ENCODE data around the gene PSMB9.
"Not testable (repeated sequence)": the region's sequence is repeated elsewhere in the genome, so short reads cannot be mapped to it uniquely, and the experiment has no call there.

The PSMB9 gene

GRCh38 chr6:32853541-32854375 is at the start of gene PSMB9, which contains the start of gene TAP1:
Gene PSMB9 (plus strand): TSS chr6:32854192. CDS start chr6:32854230, 38 bp downstream.
Gene TAP1 (minus strand): TSS chr6:32853704. CDS start chr6:32853636, 68 bp downstream.
- peak; percentile 89 for DNase-seq (ENCODE audit: low read depth)

GRCh38 chr6:32805404-32805803 is 48.6 kb upstream of the PSMB9 start:
- DNase-seq (ENCODE audit: low read depth) = not testable (repeated sequence)

GRCh38 chr6:32807020-32807580 is 46.9 kb upstream of the PSMB9 start:
- no peak for DNase-seq (ENCODE audit: low read depth)

GRCh38 chr6:32809171-32809570 is 44.8 kb upstream of the PSMB9 start:
- no peak for DNase-seq (ENCODE audit: low read depth)

- no peak for DNase-seq (ENCODE audit: low read depth)
Measured at GRCh38 chr6:32814145-32814544, 39.8 kb upstream of the PSMB9 start.

GRCh38 chr6:32815115-32815514 is 38.9 kb upstream of the PSMB9 start:
- DNase-seq (ENCODE audit: low read depth) = no peak

GRCh38 chr6:32815996-32816395 is 38.0 kb upstream of the PSMB9 start:
- DNase-seq (ENCODE audit: low read depth) = no peak

- DNase-seq (ENCODE audit: low read depth) = no peak
Measured at GRCh38 chr6:32816746-32817204, 37.2 kb upstream of the PSMB9 start, which contains the start of gene HLA-DOB. Gene HLA-DOB (minus strand): TSS chr6:32817002. CDS start chr6:32816951, 51 bp downstream.

GRCh38 chr6:32818867-32819266 is 35.1 kb upstream of the PSMB9 start:
- DNase-seq (ENCODE audit: low read depth) = no peak

- no peak for DNase-seq (ENCODE audit: low read depth)
Measured at GRCh38 chr6:32819729-32820128, 34.3 kb upstream of the PSMB9 start.

- no peak for DNase-seq (ENCODE audit: low read depth)
Measured at GRCh38 chr6:32825966-32826365, 28.0 kb upstream of the PSMB9 start.

GRCh38 chr6:32827025-32827424 is 27.0 kb upstream of the PSMB9 start:
- DNase-seq (ENCODE audit: low read depth) = no peak

GRCh38 chr6:32829495-32829894 is 24.5 kb upstream of the PSMB9 start:
- no peak for DNase-seq (ENCODE audit: low read depth)

GRCh38 chr6:32830017-32830416 is 24.0 kb upstream of the PSMB9 start:
- no peak for DNase-seq (ENCODE audit: low read depth)

GRCh38 chr6:32830936-32831335 is 23.1 kb upstream of the PSMB9 start:
- DNase-seq (ENCODE audit: low read depth) = no peak

- no peak for DNase-seq (ENCODE audit: low read depth)
Measured at GRCh38 chr6:32832535-32832934, 21.5 kb upstream of the PSMB9 start.

GRCh38 chr6:32833664-32834063 is 20.3 kb upstream of the PSMB9 start:
- DNase-seq (ENCODE audit: low read depth) = no peak

- no peak for DNase-seq (ENCODE audit: low read depth)
Measured at GRCh38 chr6:32835167-32835893, 18.7 kb upstream of the PSMB9 start.

- DNase-seq (ENCODE audit: low read depth) = no peak
Measured at GRCh38 chr6:32836873-32837272, 17.1 kb upstream of the PSMB9 start.

GRCh38 chr6:32837651-32838113 is 16.3 kb upstream of the PSMB9 start:
- no peak for DNase-seq (ENCODE audit: low read depth)

GRCh38 chr6:32838114-32838958 is 15.7 kb upstream of the PSMB9 start, which contains the start of gene TAP2:
Gene TAP2 (minus strand): TSS chr6:32838739. CDS start chr6:32838233, 506 bp downstream.
- DNase-seq (ENCODE audit: low read depth) = peak; percentile 96
